Stimulated activated CD8-positive, alpha-beta memory T cell treated with anti-CD3 and anti-CD28 coated beads, Interleukin-15, amount 100 ng/mL, for 1 hour (primary cell): ENCODE results near the gene HOXD8.

Source experiments
- DNase-seq: peaks from one replicate; pipeline ENCODE4 v3.0.0-alpha.2; 2020; ENCODE audit warnings: low read depth

Gene HOXD8

GRCh38 chr2:176117162-176117822 lies 12.2 kb upstream of the HOXD8 start:
- no peak for DNase-seq

- no peak for DNase-seq
Observed at GRCh38 chr2:176117823-176118371, 11.6 kb upstream of the HOXD8 start.

GRCh38 chr2:176118601-176119339 lies 10.7 kb upstream of the HOXD8 start:
- DNase-seq: no peak

GRCh38 chr2:176120364-176121189 lies 8.9 kb upstream of the HOXD8 start:
- no peak for DNase-seq

- DNase-seq: no peak
Observed at GRCh38 chr2:176121190-176122051, 8.1 kb upstream of the HOXD8 start.

GRCh38 chr2:176122052-176122682 lies 7.3 kb upstream of the HOXD8 start:
- no peak for DNase-seq

GRCh38 chr2:176122683-176123410 lies 6.7 kb upstream of the HOXD8 start, which contains the start of gene HOXD9:
TSS of gene HOXD9 (plus strand) at chr2:176122719. CDS start at chr2:176122769, 50 bp downstream.
- DNase-seq: no peak

- DNase-seq: no peak
Observed at GRCh38 chr2:176123411-176124109, 5.9 kb upstream of the HOXD8 start.

GRCh38 chr2:176124110-176124946 lies 5.2 kb upstream of the HOXD8 start:
- no peak for DNase-seq

GRCh38 chr2:176124947-176125771 lies 4.3 kb upstream of the HOXD8 start:
- no peak for DNase-seq

GRCh38 chr2:176125772-176126054 lies 3.8 kb upstream of the HOXD8 start:
- no peak for DNase-seq

GRCh38 chr2:176126929-176127773 lies 2.4 kb upstream of the HOXD8 start:
- DNase-seq: peak; percentile 60

- no peak for DNase-seq
Observed at GRCh38 chr2:176127774-176128072, 1.8 kb upstream of the HOXD8 start.

- no peak for DNase-seq
Observed at GRCh38 chr2:176128172-176128981, 1.1 kb upstream of the HOXD8 start.

GRCh38 chr2:176129813-176130146 lies 275 bp downstream of the HOXD8 start:
- DNase-seq: no peak

- DNase-seq: no peak
Observed at GRCh38 chr2:176130147-176130956, 847 bp downstream of the HOXD8 start.
